Pulmonary artery endothelial cell (primary cell): ENCODE results near the gene ADAMTS6. TPM values are rescaled to one million over a fixed set of nuclear protein-coding genes. Genes with fewer than 3 reads are reported as not detected.

Experiments used
- DNase-seq: peaks from one replicate; pipeline ENCODE4 v3.0.0-alpha.2; 2011; ENCODE audit warnings: low read depth, low spot score
- total RNA-seq: library from RNA; depleted of rRNA; stranded (reverse); fragments of >200 nt; gene quantifications from 2 replicates; pipeline ENCODE4 v1.2.3, GENCODE V29; 2014

Gene ADAMTS6
- total RNA-seq, 1 donor from 2014 or later: 73.1 TPM

DNA sequence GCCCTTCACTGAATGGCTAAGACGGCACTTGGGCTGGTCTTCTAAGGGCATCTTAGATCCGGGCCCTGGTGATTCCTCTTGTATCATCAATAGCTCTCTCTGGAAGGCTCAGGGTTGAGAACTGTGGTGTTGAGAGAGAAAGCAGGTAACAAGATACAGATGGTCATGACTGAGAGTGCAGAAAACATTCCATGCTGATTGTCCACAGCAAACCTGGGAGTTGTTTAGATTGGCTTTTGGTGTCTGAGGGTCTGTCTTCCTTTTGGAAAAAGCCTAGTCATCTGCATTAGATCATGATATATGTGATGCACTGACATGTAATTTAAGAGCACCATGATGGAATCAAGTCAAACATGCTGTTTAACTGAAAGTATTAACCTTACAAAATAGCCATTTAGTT, 331.9 kb downstream of the ADAMTS6 start:
- DNase-seq: no peak

DNA sequence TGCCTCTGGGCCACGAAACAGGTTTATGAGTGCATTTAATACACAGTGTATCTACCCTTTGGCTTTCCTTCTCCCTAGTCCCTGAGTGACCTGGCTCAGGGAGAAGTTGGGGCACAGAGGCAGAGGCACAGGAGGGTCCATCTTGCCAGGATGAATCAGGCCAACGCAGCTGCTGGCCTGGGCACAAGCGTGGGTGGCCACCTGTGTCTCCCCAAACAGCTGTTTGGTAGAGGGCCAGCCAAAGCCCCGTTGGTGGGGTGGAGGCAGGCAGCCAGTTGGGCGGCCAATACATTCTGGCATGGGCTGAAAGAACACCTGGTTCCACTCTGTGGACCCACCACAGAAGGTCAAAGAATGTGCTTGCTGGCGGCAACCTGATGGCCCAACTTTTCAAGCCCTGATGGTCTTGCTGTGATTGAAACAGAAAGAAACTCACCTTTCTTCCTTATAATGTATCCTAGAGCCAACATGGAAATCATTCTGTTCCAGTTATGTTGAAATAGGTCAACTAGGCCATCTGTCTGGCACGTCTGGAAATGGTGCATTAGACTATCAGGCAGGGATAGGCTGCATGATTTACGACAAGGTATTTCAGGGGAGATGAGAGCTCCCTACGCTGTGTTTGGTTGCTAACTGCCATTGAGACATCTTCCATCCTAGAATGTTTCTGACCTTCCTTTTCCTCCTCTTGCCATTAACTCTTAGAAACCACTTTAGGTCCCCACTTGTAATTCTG, 337.4 kb downstream of the ADAMTS6 start:
- no peak for DNase-seq

DNA sequence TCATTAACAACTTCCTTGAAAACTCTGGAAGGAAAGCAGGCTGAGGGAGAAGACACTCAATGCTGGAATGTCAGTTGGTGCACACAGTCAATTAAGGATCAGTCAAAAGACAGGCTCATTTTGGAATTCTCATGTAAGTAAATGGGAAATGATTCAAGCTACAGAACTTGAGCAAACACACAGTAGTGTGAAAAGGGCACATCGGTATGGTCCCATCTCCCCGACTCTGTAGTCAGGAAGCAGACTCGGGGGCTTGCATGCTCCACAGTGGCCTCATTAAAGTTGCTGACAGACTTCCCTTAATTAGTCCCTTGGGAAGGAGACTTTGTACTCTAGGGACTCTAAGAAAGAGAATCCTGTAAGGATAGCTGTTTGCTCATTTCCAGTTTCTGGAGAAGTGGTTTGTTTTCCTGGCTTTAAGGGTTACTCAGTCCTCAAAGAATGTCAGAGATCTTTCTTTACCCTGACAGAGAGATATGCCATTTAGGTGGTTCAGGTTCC, 339.2 kb downstream of the ADAMTS6 start:
- DNase-seq: peak; percentile 20

DNA sequence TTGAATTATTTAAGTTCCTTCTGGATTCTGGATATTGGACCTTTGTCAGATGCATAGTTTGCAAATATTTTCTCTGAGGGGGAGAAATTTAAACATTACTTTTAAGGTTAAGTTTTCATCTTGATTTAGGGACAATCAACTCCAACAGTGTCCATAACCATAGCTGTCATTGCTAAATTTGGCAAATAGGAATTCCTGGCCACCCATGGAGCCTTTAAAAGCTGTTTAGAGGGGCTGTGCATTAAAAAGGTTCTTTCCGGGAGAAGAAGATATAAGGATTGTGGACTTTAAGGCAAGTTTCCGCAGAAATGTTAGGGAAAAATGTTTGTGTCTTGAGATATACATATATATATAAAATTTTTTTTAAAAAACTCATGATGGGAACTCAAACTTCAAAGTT, 339.7 kb downstream of the ADAMTS6 start:
- DNase-seq: no peak

DNA sequence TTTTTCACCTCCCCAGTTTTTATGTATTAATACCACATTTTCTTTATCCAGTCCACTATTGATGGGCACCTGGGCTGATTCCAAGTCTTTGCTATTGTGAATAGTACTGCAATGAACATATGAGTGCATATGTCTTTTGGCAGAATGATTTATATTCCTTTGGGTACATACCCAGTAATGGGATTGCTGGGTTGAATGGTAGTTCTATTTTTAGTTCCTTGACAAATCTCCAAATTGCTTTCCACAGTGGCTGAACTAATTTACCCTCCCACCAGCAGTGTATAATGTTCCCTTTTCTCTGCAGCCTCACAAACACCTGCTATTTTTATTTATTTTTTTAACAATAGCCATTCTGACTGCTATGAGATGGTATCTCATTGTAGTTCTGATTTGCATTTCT, 340.2 kb downstream of the ADAMTS6 start:
- no peak for DNase-seq

DNA sequence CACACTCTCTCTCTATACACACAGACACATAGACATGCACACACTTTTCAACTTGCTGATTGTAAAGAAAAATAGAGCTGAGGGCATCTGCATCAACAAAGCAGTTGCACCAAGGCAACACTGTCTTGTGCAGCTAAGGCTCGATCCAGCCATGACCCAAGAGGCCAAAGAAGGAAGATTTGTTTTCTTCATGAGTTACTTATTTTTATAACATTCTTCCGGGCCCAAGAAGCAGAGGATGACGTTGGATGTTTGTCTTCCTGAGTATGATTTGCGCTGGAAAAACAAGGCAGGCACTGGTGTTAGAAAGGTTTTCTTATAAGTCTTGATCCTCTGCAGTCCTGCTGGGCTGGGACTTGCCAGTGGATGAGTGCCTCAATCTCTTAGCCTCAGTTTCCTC, 344.1 kb downstream of the ADAMTS6 start:
- peak; percentile 27 for DNase-seq

DNA sequence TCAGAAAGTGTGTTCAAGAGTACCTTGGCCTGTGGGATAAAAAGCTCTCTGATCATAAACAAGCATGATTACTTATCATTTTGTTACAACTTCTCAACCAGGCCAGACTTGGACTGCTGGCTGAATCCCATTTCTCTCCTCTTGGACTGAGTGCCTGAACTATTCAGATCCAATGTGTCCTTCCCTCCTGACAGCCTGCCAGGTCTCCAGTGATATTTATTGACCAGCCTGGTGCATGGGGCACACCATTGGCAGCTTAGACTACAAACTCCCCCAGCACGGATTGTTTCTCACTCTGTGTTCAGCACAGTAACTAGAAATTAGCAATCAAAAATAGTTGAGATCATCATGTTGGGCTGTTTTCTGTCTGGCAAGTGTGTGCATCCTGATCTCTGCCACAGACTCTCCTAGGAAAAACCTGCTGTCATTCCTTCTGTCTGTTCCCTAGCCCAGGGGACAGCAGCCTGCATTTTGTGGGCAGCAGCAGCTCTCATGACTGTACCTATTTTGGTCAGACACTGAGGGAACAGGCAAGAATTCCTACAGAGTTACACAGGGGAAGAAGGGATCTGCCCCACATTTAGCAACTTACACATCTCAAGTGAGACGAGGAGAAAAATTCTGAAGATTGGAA, 348.1 kb downstream of the ADAMTS6 start:
- no peak for DNase-seq

DNA sequence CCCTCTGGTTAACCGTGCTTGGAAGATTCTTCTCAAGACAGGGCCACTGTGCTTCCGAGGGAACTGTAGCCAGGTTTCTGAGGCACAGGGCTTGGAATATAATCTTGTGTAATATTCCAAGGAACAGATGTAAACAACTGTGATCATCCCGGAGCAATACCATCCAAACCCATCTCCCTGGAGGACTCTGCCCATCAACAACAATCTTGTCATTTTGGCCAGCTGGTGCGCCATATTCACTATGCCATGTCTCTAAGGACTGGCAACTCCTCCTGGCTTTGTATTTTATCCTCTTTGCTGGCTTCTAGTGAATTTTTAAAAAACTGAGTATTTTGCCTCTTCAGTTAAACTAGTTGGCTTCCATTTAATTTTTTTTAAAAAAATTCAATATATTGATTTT, 349.3 kb downstream of the ADAMTS6 start:
- DNase-seq: no peak

DNA sequence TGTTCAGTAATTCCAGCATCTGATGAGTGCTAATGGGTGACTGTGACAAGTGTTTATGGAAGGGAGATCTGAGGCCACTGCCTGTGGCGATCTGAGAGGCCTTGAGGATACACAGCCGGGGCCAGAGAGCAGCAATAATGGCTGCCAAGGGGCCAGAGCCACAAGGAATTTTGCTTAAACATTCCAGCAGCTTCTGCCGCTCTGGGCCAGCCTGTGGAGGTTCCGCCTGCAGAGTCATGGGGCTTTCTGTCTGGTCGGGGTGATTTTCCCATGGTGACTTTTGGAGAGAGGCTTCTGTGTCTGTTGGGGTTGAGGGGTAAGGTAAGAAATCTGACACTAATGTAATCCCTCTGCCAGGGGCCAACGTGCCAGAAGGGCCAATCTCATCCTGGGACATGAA, 353.5 kb downstream of the ADAMTS6 start:
- DNase-seq: no peak

DNA sequence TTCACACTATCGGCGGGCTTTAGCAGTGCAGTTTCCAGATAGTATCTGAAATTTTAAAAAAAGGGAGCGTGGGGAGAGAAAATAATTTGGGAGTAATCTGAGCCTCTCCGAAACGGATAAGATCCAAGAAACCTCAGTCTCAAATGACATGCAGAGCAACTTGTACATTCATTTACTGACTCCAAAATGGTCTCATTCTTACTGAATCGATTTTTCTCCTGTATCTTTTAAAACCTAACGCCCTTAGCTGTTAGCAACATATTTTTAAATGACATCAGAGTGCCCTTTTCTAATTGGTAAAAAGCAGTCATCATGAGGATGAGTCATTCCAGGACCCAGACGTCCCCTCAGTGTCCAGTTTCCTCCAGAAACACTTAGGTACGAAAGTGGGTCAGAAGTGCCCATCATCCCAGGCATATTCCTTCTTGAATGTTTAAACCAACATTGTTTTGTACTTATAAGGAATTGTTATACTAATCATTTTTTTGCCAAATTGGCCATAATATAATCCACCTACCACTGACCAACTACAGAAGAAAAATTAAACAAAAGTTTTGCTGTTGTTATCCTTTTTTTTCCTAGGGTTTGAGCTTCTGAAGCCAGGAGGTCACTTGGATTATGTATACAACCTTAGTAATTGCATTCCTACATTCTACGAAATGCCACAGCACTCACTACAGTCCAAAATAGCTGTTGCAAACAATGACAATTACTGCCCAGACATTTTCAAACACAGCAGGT, 354.4 kb downstream of the ADAMTS6 start:
- no peak for DNase-seq

DNA sequence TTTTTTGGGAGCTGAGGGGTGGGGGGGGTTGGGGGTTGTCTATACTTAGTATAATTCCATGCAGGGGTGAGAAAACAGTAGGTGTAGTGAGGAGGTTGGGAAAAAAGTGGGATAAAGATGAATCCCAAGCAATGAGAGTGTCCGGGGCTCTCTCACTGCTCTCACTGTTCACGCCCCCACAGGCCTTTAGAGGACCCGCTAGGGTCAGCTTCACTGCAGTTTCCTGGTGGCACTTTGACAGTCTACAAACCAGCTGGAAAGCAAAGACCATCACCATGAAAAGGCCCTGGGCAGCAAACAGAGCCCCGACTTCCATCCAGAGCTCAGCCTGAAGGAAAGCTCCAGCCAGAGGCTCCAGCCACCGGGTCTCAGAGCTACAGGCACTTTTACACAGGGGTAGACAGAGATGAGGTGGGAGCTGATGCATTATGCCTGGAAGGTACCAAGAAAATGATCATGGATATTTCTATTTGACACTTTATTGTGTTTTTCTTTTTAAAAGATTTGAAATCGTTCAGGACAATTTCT, 355.1 kb downstream of the ADAMTS6 start:
- DNase-seq: no peak

DNA sequence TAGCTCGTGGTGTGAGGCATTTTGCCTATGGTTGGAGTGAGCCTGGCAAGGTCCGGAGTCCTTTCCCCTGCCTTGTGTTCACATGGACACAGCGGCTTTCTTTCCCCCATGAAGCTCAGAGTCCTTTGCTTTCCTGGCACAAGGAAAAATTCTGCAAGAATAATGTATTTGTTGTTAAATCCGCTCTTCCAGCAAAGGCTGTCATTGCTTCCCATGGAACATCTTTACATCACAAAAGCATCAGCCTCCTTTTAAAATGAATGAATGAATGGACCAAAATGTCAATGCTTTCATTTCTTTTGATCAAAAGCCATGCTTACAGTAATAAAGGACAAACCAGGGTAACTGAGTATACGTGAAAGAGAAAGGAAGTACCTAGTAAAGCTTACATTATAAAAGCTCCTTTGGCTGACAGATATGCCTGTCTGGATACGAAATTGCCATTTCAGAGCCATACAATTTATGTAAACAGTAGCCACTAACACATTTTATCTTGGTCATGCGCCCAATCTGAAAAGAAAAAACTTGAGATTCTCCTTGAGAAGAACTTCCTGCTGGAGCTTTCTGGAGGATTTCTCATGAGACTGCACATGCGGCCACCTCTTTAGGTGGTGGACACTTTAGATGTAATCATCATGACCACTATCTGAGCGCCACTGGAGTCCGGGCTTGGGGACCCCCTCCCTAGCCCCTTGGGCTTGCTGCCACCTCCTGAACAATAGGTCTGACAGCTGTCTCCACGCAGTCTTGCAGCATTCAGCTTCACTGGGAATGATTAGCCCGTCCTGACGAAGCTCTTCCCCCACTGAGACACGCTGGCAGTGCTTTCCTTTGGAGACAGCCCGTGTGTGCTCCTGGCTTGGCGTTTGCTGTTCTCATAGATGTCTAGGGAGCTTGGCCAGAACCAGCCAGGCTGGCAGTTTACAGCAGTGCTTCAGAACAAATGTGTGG, 355.9 kb downstream of the ADAMTS6 start:
- no peak for DNase-seq

DNA sequence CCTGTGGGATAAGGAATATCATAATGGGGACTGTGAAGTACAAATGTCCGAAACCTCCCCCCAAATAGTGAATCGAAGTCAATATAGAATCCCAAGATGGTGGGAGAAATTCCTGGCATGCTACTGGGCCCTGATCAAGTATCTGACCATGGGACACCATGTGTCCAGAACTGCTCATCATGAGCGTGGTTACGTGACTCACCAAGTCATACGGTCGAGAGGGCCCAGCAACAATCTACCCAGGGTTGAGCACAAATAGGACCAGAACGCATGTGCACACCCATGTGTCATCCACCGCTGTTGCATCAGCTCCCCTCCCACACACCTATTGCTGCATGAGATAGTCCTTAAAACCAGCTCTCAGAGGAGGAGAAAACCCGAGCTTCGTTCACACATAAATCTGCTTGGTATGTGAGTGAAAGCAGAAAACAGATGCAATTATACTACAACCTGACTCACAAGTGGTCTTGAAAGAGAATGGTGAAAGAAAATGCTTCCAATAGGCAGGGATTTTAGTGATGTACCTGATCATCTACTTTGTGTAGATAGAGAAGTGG, 359.8 kb downstream of the ADAMTS6 start:
- no peak for DNase-seq

DNA sequence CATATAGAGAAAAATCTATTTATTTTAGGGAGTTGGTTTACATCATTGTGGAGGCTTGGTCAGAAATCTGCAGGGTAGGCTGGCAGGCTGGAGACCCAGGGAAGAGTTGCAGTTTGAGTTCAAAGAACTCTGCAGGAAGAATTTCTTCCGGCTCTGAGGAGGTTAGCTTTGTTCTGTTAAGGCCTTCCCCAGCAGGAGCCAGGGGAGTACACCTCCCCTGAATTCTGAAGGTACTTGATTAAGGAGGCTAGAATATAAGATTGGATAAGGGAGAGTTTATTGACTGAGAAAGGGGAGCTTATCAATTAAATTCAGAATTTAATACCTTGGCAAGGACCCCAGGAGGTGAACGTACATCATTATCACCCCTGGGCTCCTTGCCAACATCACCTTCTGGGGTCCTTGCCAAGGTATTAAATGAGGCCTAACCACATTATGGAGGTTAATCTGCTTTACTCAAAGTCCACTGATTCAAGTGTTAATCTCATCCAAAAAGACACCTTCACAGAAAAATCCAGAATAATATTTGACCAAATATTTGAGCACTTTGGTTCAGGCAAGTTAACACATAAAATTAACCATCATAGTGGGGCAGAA, 361.3 kb downstream of the ADAMTS6 start:
- no peak for DNase-seq

DNA sequence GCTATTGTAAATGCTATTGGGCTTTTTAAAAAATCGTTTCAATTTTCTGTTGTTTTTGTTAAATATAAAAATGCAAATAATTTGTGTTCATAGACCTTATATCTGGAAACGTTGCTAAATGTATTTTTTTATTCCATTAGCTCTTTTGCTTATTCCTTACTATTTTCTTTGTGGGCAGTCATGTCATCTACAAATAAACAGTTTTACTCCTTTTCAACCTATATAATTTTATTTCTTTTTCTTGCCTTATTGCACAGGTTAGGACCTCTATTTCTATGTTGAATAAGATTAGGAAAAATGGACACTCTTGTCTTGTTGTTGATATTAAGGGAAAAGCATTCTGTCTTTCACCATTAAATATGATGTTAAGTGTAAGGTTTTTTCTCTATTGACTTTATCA, 364.2 kb downstream of the ADAMTS6 start:
- no peak for DNase-seq

DNA sequence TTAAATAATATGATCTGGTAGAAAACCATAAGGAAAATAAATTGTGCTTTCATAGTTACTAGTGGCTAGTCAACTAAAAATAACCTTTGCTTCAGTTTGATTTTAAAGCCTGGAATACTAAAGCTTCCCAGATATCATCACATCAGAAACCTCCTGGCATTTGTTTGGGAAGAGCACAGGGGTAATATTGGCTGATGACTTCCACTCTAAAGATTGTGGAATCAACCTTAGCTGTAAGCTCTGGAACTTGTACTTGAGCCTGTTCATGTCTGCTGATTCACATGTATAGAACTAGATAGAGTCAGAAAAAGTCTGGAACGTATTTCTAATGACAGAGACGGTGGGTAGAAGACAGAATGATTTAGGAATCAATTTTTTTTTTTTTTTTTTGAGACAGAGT, 367.9 kb downstream of the ADAMTS6 start:
- no peak for DNase-seq

DNA sequence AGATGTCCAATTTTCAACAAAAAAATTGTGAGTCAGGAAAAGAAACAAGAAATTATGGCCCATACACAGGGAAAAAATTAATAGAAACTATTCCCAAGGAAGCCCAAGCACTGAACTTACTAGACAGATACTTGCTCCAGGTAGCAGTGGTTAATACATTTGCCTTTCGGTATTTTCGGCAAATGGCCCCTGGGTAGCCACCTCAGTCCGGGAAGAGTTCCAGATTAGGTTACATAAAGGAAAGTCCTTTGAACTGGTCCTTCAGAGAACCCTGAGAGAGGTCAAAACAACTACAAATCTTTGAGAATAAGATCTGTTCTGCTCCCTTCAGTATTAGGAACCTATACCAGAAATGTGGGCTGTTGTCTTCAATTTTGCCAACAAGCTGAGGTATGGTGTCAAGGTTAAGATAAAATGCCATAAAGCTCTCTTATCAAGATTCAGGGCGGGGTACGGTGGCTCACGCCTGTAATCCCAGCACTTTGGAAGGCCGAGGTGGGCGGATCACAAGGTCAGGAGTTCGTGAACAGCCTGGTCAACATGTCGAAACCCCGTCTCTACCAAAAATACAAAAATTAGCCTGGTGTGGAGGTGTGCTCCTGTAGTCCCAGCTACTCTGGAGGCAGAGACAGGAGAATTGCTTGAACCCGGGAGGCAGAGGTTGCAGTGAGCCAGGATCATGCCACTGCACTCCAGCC, 369.6 kb downstream of the ADAMTS6 start:
- no peak for DNase-seq

DNA sequence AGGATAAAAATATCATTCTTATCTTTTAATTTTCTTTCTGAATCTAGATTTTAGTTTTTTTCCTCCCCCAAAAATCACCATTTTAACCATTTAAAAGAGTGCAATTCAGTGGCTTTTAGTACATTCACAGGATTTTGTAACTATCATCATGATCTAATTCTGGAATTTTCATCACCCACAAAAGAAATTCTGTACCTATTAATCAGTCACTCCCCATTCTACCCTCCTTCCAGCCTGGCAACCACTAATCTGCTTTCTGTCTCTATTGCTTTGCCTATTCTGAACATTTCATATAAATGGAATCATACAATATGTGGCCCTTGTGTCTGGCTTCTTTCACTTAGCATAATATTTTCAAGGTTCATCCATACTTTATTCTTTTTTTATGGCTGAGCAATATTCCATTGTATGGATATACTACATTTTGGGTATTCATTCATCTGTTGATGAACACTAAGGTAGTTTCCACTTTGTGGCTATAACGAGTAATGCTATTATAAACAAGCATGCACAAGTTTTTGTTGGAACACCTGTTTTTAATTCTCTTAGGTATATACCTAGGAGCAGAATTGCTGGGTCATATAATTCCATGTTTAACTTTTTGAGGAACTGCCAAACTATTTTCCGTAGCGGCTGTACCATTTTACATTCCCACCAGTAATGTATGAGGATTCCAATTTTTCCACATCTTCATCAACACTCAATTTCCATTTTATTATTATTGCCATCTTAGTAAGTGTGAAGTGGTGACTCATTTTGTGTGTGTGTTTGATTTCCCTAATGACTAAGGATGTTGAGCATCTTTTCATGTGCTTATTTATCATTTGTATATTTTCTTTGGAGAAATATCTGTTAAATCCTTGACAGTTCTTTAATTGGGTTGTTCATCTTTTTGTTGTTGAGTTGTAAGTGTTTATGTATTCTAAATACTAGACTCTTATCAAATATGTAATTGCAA, 372.7 kb downstream of the ADAMTS6 start:
- DNase-seq: no peak

DNA sequence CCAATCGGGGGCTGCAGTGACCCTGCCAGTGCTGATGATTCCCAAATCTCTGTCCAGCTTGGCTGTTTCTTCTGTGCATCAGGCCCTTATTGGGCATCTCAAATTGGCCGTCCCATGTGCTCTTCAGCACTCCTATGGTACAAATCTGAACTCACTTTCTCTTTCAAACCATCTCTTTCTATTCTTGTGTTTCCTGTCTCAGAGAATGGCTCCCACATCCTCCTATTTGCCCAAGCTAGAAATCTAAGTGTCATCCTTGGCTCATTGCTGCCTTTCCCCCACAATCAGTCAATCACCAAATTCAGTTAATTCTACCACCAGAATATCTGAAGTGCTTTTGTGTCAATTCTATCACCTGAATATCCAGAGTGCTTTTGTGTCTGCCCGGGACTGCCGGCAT, 376.4 kb downstream of the ADAMTS6 start:
- DNase-seq: no peak
